Ishikawa (cell line): ENCODE measurements around the gene MGLL.

ENCODE experiments used
- CEBPB ChIP-seq: IDR thresholded peaks from 2 replicates; pipeline ENCODE4 v1.6.1; 2012
- CREB1 ChIP-seq: IDR thresholded peaks from 2 replicates; pipeline ENCODE4 v1.6.1; 2012; ENCODE audit warnings: low read depth
- EGR1 ChIP-seq: IDR thresholded peaks from 2 replicates; pipeline ENCODE4 v1.6.1; 2012
- EP300 ChIP-seq: IDR thresholded peaks from 2 replicates; pipeline ENCODE4 v1.6.1; 2012; ENCODE audit warnings: borderline replicate concordance
- FOXM1 ChIP-seq: IDR thresholded peaks from 2 replicates; pipeline ENCODE4 v1.6.1; 2012; ENCODE audit warnings: low read depth, borderline replicate concordance
- MAX ChIP-seq: IDR thresholded peaks from 2 replicates; pipeline ENCODE4 v1.6.1; 2012
- NFIC ChIP-seq: IDR thresholded peaks from 2 replicates; pipeline ENCODE4 v1.6.1; 2012
- RAD21 ChIP-seq: IDR thresholded peaks from 2 replicates; pipeline ENCODE4 v1.6.1; 2012; ENCODE audit warnings: low read depth
- REST ChIP-seq: IDR thresholded peaks from 2 replicates; pipeline ENCODE4 v1.6.1; 2012; ENCODE audit warnings: low read depth, mild to moderate bottlenecking
- TAF1 ChIP-seq: IDR thresholded peaks from 2 replicates; pipeline ENCODE4 v1.6.1; 2012; ENCODE audit warnings: low read depth, mild to moderate bottlenecking
- TCF12 ChIP-seq: IDR thresholded peaks from 2 replicates; pipeline ENCODE4 v1.6.1; 2012; ENCODE audit warnings: low read depth
- TEAD4 ChIP-seq: IDR thresholded peaks from 2 replicates; pipeline ENCODE4 v1.6.1; 2012
- USF1 ChIP-seq: IDR thresholded peaks from 2 replicates; pipeline ENCODE4 v1.6.1; 2012
- YY1 ChIP-seq: IDR thresholded peaks from 2 replicates; pipeline ENCODE4 v1.6.1; 2012; ENCODE audit warnings: low read depth
- ZBTB7A ChIP-seq: IDR thresholded peaks from 2 replicates; pipeline ENCODE4 v1.6.1; 2012; ENCODE audit warnings: low read depth

The MGLL gene

GRCh38 chr3:127847236-127847720, 25.0 kb upstream of the MGLL start:
- TF ChIP-seq FOXM1: no peak
- TF ChIP-seq TAF1: no peak
- TF ChIP-seq YY1: no peak
- no peak for TF ChIP-seq TEAD4
- TF ChIP-seq TCF12: no peak
- TF ChIP-seq EGR1: no peak
- no peak for TF ChIP-seq RAD21
- TF ChIP-seq CREB1: no peak
- no peak for TF ChIP-seq USF1

GRCh38 chr3:127846576-127846975, 24.3 kb upstream of the MGLL start:
- TF ChIP-seq USF1 (no peak), CEBPB (no peak), TAF1 (no peak), YY1 (no peak), NFIC (no peak), CREB1 (no peak), REST (no peak), EGR1 (no peak), FOXM1 (no peak), TCF12 (no peak), TEAD4 (no peak)

- TF ChIP-seq TAF1 (no peak), CREB1 (no peak), ZBTB7A (no peak), NFIC (no peak), YY1 (no peak), EP300 (no peak), MAX (no peak), USF1 (no peak), TEAD4 (no peak), CEBPB (no peak), FOXM1 (no peak), RAD21 (no peak)
Measured at GRCh38 chr3:127844326-127844942, 22.1 kb upstream of the MGLL start.

- TF ChIP-seq ZBTB7A: no peak
- TF ChIP-seq CREB1: no peak
- TF ChIP-seq MAX: no peak
- no peak for TF ChIP-seq EGR1
Measured at GRCh38 chr3:127840671-127841070, 18.4 kb upstream of the MGLL start.

GRCh38 chr3:127839099-127839498, 16.8 kb upstream of the MGLL start:
- TF ChIP-seq ZBTB7A (no peak), CREB1 (no peak), TCF12 (no peak)

- TF ChIP-seq RAD21 (no peak), CREB1 (no peak)
Measured at GRCh38 chr3:127835993-127836882, 13.9 kb upstream of the MGLL start.

GRCh38 chr3:127834771-127835170, 12.5 kb upstream of the MGLL start:
- TF ChIP-seq USF1 (no peak), YY1 (no peak), ZBTB7A (no peak), TCF12 (no peak)
